CD4-positive, alpha-beta T cell (primary cell): ENCODE measurements around the gene KCNJ6. TPM values are rescaled to one million over a fixed set of nuclear protein-coding genes. Genes with fewer than 3 reads are reported as not detected.
"Not testable (repeated sequence)": the region's sequence is repeated elsewhere in the genome, so short reads cannot be mapped to it uniquely, and the experiment has no call there.

Experiments used
- ATAC-seq: fragments of 200-7000 bp; cut with Tn5 transposase; one replicate; pipeline ENCODE4 v1.10.0; 2022; ENCODE audit warnings: mild to moderate bottlenecking; ENCODE audit not compliant: poor library complexity
- CTCF ChIA-PET: fragments of 350-600 bp; sonication (Branson Sonifier 250); formaldehyde crosslinking; loops from one replicate; lab custom pipeline; 2021; ENCODE audit warnings: antibody characterized with exemption, inconsistent platforms; lab: Charles Lee
- POLR2A ChIA-PET: fragments of 350-600 bp; sonication (Branson Sonifier 250); formaldehyde crosslinking; loops from one replicate; lab custom pipeline; 2021; ENCODE audit warnings: antibody characterized with exemption, inconsistent platforms; lab: Charles Lee
- DNase-seq, 14 experiments: peaks; one replicate each; pipeline ENCODE4 v3.0.0-alpha.2; 2013 to 2020; ENCODE audit warnings: mixed read lengths in 2 of 14
- H3K27ac ChIP-seq, 2 donors: one replicate each; pipeline versions ENCODE4 v1.5.1 to v1.7.0; 2013; ENCODE audit warnings: low read length in 2 of 2, low read depth in 1 of 2, mild to moderate bottlenecking in 1 of 2
- H3K27me3 ChIP-seq, 2 experiments: 1 replicate in 1 of 2; 2 replicates in 1 of 2; pipeline versions ENCODE4 v1.6.1 to v1.7.0; 2013; ENCODE audit warnings: low read length in 2 of 2, control low read depth in 1 of 2, mild to moderate bottlenecking in 1 of 2, moderate library complexity in 1 of 2; ENCODE audit not compliant: insufficient read depth in 2 of 2, control insufficient read depth in 1 of 2
- H3K36me3 ChIP-seq: one replicate; pipeline ENCODE4 v1.6.1; 2013; ENCODE audit warnings: low read length, control low read depth; ENCODE audit not compliant: insufficient read depth
- H3K4me1 ChIP-seq: one replicate; pipeline ENCODE4 v1.6.1; 2013; ENCODE audit warnings: low read length, control low read depth; ENCODE audit not compliant: insufficient read depth
- H3K4me3 ChIP-seq: one replicate; pipeline ENCODE4 v1.5.1; 2013; ENCODE audit warnings: mild to moderate bottlenecking, low read length, moderate library complexity
- H3K9me3 ChIP-seq, 2 experiments: 1 replicate in 1 of 2; 2 replicates in 1 of 2; pipeline versions ENCODE4 v1.6.1 to v1.7.0; 2013; ENCODE audit warnings: low read length in 2 of 2, mild to moderate bottlenecking in 2 of 2, control low read depth in 1 of 2, moderate library complexity in 1 of 2; ENCODE audit not compliant: control insufficient read depth in 1 of 2, insufficient read depth in 1 of 2
- H3K27ac Mint-ChIP-seq: one replicate; pipeline ENCODE4 v1.8.0; 2020; ENCODE audit warnings: mixed read lengths
- H3K27me3 Mint-ChIP-seq: one replicate; pipeline ENCODE4 v1.8.0; 2021; ENCODE audit warnings: mixed read lengths
- H3K36me3 Mint-ChIP-seq: one replicate; pipeline ENCODE4 v1.8.0; 2021; ENCODE audit warnings: low read depth, mixed read lengths
- H3K4me1 Mint-ChIP-seq: one replicate; pipeline ENCODE4 v1.8.0; 2021; ENCODE audit warnings: low read depth, mixed read lengths
- H3K4me3 Mint-ChIP-seq: one replicate; pipeline ENCODE4 v1.8.0; 2020; ENCODE audit warnings: mild to moderate bottlenecking, mixed read lengths
- H3K9me3 Mint-ChIP-seq: one replicate; pipeline ENCODE4 v1.8.0; 2020; ENCODE audit warnings: mixed read lengths
- intact Hi-C, 2 experiments: fragments of 100-400 bp; cut with DNase I in 1 of 2; cut with micrococcal nuclease in 1 of 2; formaldehyde crosslinking; loops; one replicate each; pipeline versions ENCODE4 v1.15.1 to v1.9.0; 2023 to 2025; cut with DNase I, micrococcal nuclease
- total RNA-seq, 174 experiments: library from RNA in 2 of 174; stranded (reverse) in 2 of 174; gene quantifications; one replicate each; pipeline ENCODE4 v1.2.3 and lab custom pipeline; 2021 to 2026
- TF ChIP-seq, protein P1 (sequence below): fragments of 200-600 bp; IDR thresholded peaks from one replicate; pipeline ENCODE4 v1.8.0; 2022; ENCODE audit warnings: antibody characterized with exemption, mild to moderate bottlenecking

Gene KCNJ6
- total RNA-seq, 2 experiments from 2014 or later, result not detected

DNA sequence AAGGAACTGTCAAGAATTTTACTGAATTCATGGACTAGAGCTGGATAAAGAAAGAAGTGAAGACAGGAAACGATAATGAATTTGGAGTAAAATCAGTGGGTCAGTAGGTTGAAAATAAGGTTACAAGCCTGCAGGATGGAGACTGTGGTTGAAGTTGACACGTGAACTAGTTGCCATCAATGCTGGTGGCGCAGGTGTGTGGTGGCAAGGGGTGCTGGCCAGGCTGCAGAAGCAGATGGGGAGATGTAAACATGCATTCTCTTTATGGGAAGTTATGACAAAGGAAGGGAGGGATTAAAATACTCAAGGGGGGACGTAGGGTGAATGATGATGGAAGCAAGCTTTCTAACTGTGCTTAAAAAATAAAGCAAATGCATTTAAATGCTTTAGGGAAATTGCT is 263.1 kb downstream of the KCNJ6 start:
- ATAC-seq (no peak), DNase-seq (no peak)
- no peaks in the 10 kb centered on the region for H3K4me1 ChIP-seq
- Mint-ChIP-seq H3K9me3 (no peaks in the 10 kb centered on the region), H3K27me3 (peaks cover 13% of the 10 kb centered on the region), H3K36me3 (no peaks in the 10 kb centered on the region), H3K27ac (no peak overlapping the region), H3K4me1 (no peaks in the 10 kb centered on the region), H3K4me3 (no peak overlapping the region)
- no peak overlapping the region for H3K4me3 ChIP-seq
- ChIA-PET CTCF (no interaction called here), POLR2A (no interaction called here)
- H3K9me3 ChIP-seq, result no peaks in the 10 kb centered on the region
- peaks cover 10 to 17% of the 10 kb centered on the region in 2 experiments for H3K27me3 ChIP-seq
- H3K36me3 ChIP-seq, result no peaks in the 10 kb centered on the region
- TF ChIP-seq, protein P1, sequence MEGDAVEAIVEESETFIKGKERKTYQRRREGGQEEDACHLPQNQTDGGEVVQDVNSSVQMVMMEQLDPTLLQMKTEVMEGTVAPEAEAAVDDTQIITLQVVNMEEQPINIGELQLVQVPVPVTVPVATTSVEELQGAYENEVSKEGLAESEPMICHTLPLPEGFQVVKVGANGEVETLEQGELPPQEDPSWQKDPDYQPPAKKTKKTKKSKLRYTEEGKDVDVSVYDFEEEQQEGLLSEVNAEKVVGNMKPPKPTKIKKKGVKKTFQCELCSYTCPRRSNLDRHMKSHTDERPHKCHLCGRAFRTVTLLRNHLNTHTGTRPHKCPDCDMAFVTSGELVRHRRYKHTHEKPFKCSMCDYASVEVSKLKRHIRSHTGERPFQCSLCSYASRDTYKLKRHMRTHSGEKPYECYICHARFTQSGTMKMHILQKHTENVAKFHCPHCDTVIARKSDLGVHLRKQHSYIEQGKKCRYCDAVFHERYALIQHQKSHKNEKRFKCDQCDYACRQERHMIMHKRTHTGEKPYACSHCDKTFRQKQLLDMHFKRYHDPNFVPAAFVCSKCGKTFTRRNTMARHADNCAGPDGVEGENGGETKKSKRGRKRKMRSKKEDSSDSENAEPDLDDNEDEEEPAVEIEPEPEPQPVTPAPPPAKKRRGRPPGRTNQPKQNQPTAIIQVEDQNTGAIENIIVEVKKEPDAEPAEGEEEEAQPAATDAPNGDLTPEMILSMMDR, result no peak
- intact Hi-C loops, result no loop called here
- no peak overlapping the region for H3K27ac ChIP-seq

DNA sequence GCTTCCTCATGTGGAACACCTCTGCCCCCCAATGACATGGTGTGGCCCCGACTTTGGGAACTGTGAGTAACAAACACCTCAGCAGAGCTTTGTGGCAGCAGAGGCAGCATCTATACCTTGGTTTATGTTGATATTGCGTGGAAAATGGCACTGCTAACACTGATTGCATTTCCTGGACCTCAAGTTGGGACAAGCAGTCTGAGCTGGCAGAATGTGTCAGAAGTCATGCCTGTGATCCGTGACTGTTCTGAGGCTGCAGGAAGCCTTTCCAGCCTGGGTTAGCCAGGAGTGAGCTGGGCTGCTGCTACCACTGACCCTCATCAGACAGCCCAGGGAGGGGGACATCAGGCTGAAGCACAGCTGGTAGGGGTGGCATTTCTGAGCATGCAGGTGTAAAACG is 268.5 kb downstream of the KCNJ6 start:
- DNase-seq (no peak), ATAC-seq (no peak)
- TF ChIP-seq, protein P1, result no peak
- Mint-ChIP-seq H3K9me3 (no peaks in the 10 kb centered on the region), H3K36me3 (no peaks in the 10 kb centered on the region), H3K4me1 (no peaks in the 10 kb centered on the region), H3K4me3 (no peak overlapping the region), H3K27me3 (peaks cover 32% of the 10 kb centered on the region), H3K27ac (no peak overlapping the region)
- H3K36me3 ChIP-seq, result no peaks in the 10 kb centered on the region
- intact Hi-C loops, result no loop called here
- H3K27me3 ChIP-seq, result peaks cover 7 to 25% of the 10 kb centered on the region in 2 experiments
- H3K27ac ChIP-seq, result no peak overlapping the region
- no peaks in the 10 kb centered on the region for H3K4me1 ChIP-seq
- H3K4me3 ChIP-seq, result no peak overlapping the region
- no peaks in the 10 kb centered on the region for H3K9me3 ChIP-seq
- CTCF ChIA-PET, result no interaction called here
- POLR2A ChIA-PET, result no interaction called here

DNA sequence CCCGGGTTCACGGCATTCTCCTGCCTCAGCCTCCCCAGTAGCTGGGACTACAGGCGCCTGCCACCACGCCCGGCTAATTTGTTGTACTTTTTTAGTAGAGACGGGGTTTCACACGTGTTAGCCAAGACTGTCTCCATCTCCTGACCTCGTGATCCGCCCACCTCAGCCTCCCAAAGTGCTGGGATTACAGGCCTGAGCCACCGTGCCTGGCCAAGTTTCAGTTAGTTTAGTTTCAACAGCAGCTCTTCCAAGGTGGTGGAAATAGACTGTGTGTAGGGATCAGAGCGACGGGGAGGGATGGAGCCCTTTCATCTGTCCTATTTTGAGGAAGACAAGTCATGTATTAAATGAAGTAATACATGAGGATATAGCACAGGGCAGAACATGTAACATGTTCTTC is 269.5 kb downstream of the KCNJ6 start:
- H3K27ac Mint-ChIP-seq, POLR2A ChIA-PET, ATAC-seq, H3K36me3 Mint-ChIP-seq, H3K4me3 ChIP-seq, DNase-seq, intact Hi-C loops, H3K36me3 ChIP-seq, H3K4me1 ChIP-seq, H3K4me1 Mint-ChIP-seq, H3K9me3 Mint-ChIP-seq, H3K9me3 ChIP-seq, CTCF ChIA-PET, H3K27ac ChIP-seq, H3K4me3 Mint-ChIP-seq: not testable (repeated sequence)
- peaks cover 7 to 18% of the 10 kb centered on the region in 2 experiments for H3K27me3 ChIP-seq
- peaks cover 40% of the 10 kb centered on the region for H3K27me3 Mint-ChIP-seq

DNA sequence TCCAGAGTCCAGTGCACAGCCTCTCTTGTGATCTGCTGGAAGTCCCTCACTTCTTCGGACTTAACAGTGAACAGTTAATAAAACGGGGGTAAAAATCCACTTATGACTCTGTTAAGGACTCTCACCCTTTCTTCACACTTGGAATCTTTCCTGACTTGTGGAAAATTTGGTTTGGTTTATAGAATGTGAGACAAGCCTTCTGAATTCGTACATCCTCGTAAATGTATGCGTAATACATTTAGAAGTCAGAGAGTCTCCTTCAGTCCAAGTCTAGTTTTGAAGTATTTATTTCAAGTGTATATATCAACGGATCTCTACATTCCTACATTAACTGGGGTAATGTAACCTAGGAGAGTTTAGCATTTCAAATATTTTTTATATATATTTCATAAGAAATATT is 270.4 kb downstream of the KCNJ6 start:
- H3K4me3 Mint-ChIP-seq, result no peak overlapping the region
- no peaks in the 10 kb centered on the region for H3K4me1 Mint-ChIP-seq
- TF ChIP-seq, protein P1, result no peak
- no peaks in the 10 kb centered on the region for H3K36me3 ChIP-seq
- no peaks in the 10 kb centered on the region for H3K36me3 Mint-ChIP-seq
- H3K27me3 ChIP-seq, result peaks cover 3 to 10% of the 10 kb centered on the region in 2 experiments
- H3K9me3 Mint-ChIP-seq, result no peaks in the 10 kb centered on the region
- intact Hi-C loops, result no loop called here
- no peaks in the 10 kb centered on the region for H3K9me3 ChIP-seq
- no peak overlapping the region for H3K4me3 ChIP-seq
- ChIA-PET POLR2A (no interaction called here), CTCF (interaction anchor here (0.6 kb wide), 1 partner anchor 18 kb away, joined by 4 read pairs; no protein-coding TSS in a partner anchor)
- H3K4me1 ChIP-seq, result no peaks in the 10 kb centered on the region
- no peak for ATAC-seq
- H3K27me3 Mint-ChIP-seq, result peaks cover 46% of the 10 kb centered on the region
- no peak overlapping the region for H3K27ac Mint-ChIP-seq
- no peak for DNase-seq
- no peak overlapping the region for H3K27ac ChIP-seq
